Activated CD4-positive, alpha-beta memory T cell treated with anti-CD3 and anti-CD28 coated beads for 36 hours (primary cell): ENCODE measurements around the gene ZKSCAN5. TPM values are rescaled to one million over a fixed set of nuclear protein-coding genes. Genes with fewer than 3 reads are reported as not detected.
"Not testable (repeated sequence)": the region's sequence is repeated elsewhere in the genome, so short reads cannot be mapped to it uniquely, and the experiment has no call there.

Source experiments
- CTCF ChIA-PET: fragments of 350-600 bp; sonication (Branson Sonifier 250); formaldehyde crosslinking; loops from one replicate; lab custom pipeline; 2021; ENCODE audit warnings: antibody characterized with exemption, inconsistent platforms; lab: Charles Lee
- POLR2A ChIA-PET: fragments of 350-600 bp; sonication (Branson Sonifier 250); formaldehyde crosslinking; loops from one replicate; lab custom pipeline; 2021; ENCODE audit warnings: antibody characterized with exemption; lab: Charles Lee
- DNase-seq: peaks from one replicate; pipeline ENCODE4 v3.0.0-alpha.2; 2020
- H3K27ac Mint-ChIP-seq: one replicate; pipeline ENCODE4 v1.8.0; 2021; ENCODE audit warnings: mixed read lengths
- H3K27me3 Mint-ChIP-seq: one replicate; pipeline ENCODE4 v1.8.0; 2021; ENCODE audit warnings: mixed read lengths
- H3K36me3 Mint-ChIP-seq: one replicate; pipeline ENCODE4 v1.8.0; 2021; ENCODE audit warnings: mixed read lengths
- H3K4me1 Mint-ChIP-seq: one replicate; pipeline ENCODE4 v1.8.0; 2021; ENCODE audit warnings: low read depth, mixed read lengths
- H3K4me3 Mint-ChIP-seq: one replicate; pipeline ENCODE4 v1.8.0; 2021; ENCODE audit warnings: mild to moderate bottlenecking, mixed read lengths
- H3K9me3 Mint-ChIP-seq: one replicate; pipeline ENCODE4 v1.8.0; 2021; ENCODE audit warnings: mixed read lengths
- intact Hi-C: fragments of 100-400 bp; cut with micrococcal nuclease; formaldehyde crosslinking; loops from one replicate; pipeline ENCODE4 v1.15.1; 2023
- total RNA-seq, 2 experiments: library from RNA; stranded (reverse); gene quantifications; one replicate each; pipeline ENCODE4 v1.2.3, GENCODE V29; 2021

Gene ZKSCAN5
- total RNA-seq, 2 experiments from 2014 or later = 7.6 to 7.7 TPM

DNA sequence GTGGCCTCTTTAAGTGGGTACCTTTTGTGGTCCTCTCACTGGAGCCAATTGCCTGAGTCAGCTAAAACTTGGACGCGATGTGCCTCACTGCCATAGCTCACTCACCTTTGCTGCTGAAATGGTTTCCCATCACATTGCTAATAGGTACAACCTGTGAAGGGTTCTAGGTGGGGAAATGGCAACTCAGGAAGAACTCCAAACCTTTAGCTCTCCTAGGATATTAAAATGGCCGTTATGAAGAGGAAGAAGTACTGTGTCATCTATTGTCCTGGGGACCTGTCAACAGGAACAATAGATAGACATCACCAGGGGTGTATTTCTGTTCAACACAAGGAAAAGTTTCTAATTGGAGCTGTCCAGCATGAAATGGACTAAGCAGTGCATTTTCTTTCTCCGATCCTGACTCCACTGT, 52.7 kb downstream of the ZKSCAN5 start:
- DNase-seq = no peak
- H3K9me3 Mint-ChIP-seq = no peaks in the 10 kb centered on the region
- H3K4me1 Mint-ChIP-seq = peaks cover 40% of the 10 kb centered on the region
- H3K27ac Mint-ChIP-seq = peak overlapping the region; percentile 97
- peaks cover 37% of the 10 kb centered on the region for H3K36me3 Mint-ChIP-seq
- ChIA-PET CTCF (interaction anchor here (0.7 to 1.7 kb wide), 2 partner anchors 353 to 357 kb away, joined by 3 read pairs; no protein-coding TSS in a partner anchor), POLR2A (interaction anchor here (1.8 to 2.9 kb wide), 5 partner anchors 53 to 149 kb away, joined by 4 to 13 read pairs (median 7); partner anchors contain the start of genes BUD31, CPSF4, PDAP1 and PTCD1)
- H3K4me3 Mint-ChIP-seq = peak overlapping the region; percentile 97
- no peaks in the 10 kb centered on the region for H3K27me3 Mint-ChIP-seq
- intact Hi-C loops = loop anchor here (10.0 kb wide), 1 partner anchor 152 kb away; the partner anchor contains the start of genes BUD31 and PDAP1

DNA sequence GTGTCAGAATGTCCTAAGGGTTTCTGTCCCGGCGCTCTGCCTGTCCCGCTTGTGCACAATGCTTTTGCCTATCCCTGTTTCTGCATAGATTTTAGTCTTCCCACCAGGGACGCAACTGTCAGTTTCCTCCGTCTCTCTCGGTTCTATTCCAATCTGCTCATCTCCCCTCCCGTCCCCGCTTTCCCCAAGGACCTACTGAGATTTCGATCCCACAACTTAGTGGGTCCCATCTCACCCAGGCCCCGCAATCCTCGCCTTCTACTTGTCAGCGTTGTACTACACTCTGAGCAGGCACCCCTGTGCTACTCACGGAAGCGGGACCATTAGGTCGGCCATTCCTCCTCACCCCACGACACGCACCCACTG, 53.5 kb downstream of the ZKSCAN5 start:
- ChIA-PET CTCF (interaction anchor here (0.7 to 1.7 kb wide), 2 partner anchors 352 to 356 kb away, joined by 3 read pairs; no protein-coding TSS in a partner anchor), POLR2A (interaction anchor here (0.5 to 2.9 kb wide), 10 partner anchors 53 to 544 kb away, joined by 3 to 13 read pairs (median 6); partner anchors contain the start of genes AP4M1, BUD31, CPSF4 and PDAP1)
- intact Hi-C loops = loop anchor here (2.0 to 10.0 kb wide), 2 partner anchors 59 to 153 kb away; partner anchors contain the start of genes BUD31, PDAP1 and ZSCAN25
- peaks cover 42% of the 10 kb centered on the region for H3K36me3 Mint-ChIP-seq
- H3K4me1 Mint-ChIP-seq = peaks cover 41% of the 10 kb centered on the region
- H3K27ac Mint-ChIP-seq = peak overlapping the region; percentile 97
- no peaks in the 10 kb centered on the region for H3K27me3 Mint-ChIP-seq
- H3K4me3 Mint-ChIP-seq = peak overlapping the region; percentile 97
- no peak for DNase-seq
- no peaks in the 10 kb centered on the region for H3K9me3 Mint-ChIP-seq

DNA sequence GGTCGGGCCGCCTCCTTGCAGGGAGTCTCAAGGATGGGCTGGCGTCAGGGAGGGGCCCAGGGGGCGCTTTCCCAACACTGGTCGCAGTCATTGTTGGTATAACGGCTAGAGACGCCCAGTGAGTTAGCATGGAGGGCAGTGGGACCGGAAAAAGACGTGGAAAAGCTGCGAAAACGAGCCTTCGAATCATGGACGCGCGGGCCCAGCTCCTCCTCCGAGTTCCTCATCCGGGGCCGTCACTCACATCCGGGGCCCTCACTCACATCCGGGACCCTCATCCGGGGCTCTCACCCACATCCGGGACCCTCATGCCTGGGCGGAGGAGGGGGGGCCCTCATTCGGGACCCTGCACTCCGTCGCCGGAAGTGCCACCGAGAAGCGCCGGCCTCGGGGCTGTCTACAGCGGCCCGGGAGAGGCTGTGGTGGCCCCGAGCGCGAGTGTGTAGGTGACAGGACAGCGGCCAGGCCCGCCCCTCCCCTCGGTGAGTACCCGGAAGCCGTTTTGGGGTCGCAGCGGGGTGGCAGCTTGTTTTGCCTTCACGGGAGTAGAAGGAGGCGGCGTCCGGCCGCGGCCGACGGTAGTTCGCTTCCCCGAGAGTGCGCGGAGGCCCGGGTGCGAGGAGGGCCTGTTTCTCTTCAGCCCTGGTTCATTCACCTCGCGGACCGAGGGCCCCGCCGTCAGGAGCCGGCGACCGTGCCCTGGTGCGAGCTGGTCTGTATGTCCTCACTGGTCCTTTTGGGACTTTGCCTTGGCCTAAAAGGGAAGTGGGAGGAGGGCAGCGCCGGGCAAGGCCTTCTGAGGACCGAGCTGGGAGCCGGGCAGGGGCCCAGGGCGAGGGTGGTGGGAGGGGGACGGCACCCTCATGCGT, 54.1 kb downstream of the ZKSCAN5 start, which contains the start of gene ZNF655:
Gene ZNF655 (plus strand): TSS at position 337 of the 869 bp plus-strand sequence. CDS start 1,918 bp downstream, outside the sequence.
- DNase-seq = peak; percentile 92
- H3K9me3 Mint-ChIP-seq = no peaks in the 10 kb centered on the region
- peaks cover 43% of the 10 kb centered on the region for H3K4me1 Mint-ChIP-seq
- peak within 1 kb of the TSS; percentile 97 for H3K4me3 Mint-ChIP-seq
- peaks cover 43% of the 10 kb centered on the region for H3K36me3 Mint-ChIP-seq
- H3K27me3 Mint-ChIP-seq = no peaks in the 10 kb centered on the region
- CTCF ChIA-PET = interaction anchor here (1.7 kb wide), 1 partner anchor 356 kb away, joined by 3 read pairs; no protein-coding TSS in a partner anchor
- intact Hi-C loops = loop anchor here (2.0 to 10.0 kb wide), 2 partner anchors 58 to 154 kb away; partner anchors contain the start of genes BUD31, PDAP1 and ZSCAN25
- POLR2A ChIA-PET = interaction anchor here (0.5 to 2.9 kb wide), 13 partner anchors 12 to 543 kb away, joined by 3 to 13 read pairs (median 4); partner anchors contain the start of genes AP4M1, BUD31, CPSF4 and PDAP1
- peak within 1 kb of the TSS; percentile 97 for H3K27ac Mint-ChIP-seq

DNA sequence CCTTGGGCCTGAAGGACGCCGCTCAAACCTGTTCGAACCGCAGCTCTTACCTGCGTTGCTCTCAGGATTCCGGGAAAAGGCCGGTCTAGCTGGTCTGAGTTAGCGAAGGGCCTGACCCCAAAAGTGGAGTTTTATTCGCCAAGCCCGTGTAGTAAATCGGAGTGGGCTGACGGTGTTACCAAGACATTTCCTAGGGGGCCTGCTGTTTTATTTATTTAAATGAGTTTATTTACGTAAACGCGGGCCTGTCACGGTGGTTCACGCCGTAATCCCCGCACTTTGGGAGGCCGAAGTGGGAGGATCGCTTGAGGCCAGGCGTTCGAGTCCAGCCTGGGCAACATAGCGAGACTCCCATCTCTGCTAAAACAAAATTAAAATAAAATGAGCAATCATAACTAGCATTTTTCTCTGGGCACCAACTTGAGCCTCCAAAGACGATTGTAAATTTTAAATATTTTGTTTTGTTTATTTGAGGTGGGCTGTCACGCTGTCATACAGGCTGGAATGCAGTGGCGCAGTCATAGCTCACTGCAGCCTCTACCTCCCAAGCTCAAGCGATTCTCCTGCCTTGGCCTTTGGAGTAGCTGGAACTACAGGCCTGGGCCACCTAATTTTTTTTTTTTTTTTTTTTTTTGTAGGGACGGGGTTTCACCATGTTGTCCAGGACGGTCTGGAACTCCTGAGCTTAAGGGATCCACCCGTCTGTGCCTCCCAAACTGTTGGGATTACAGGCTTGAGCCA, 54.9 kb downstream of the ZKSCAN5 start:
- Mint-ChIP-seq H3K27ac (peak overlapping the region; percentile 97), H3K4me1 (peaks cover 51% of the 10 kb centered on the region)
- CTCF ChIA-PET = interaction anchor here (1.7 kb wide), 1 partner anchor 355 kb away, joined by 3 read pairs; no protein-coding TSS in a partner anchor

DNA sequence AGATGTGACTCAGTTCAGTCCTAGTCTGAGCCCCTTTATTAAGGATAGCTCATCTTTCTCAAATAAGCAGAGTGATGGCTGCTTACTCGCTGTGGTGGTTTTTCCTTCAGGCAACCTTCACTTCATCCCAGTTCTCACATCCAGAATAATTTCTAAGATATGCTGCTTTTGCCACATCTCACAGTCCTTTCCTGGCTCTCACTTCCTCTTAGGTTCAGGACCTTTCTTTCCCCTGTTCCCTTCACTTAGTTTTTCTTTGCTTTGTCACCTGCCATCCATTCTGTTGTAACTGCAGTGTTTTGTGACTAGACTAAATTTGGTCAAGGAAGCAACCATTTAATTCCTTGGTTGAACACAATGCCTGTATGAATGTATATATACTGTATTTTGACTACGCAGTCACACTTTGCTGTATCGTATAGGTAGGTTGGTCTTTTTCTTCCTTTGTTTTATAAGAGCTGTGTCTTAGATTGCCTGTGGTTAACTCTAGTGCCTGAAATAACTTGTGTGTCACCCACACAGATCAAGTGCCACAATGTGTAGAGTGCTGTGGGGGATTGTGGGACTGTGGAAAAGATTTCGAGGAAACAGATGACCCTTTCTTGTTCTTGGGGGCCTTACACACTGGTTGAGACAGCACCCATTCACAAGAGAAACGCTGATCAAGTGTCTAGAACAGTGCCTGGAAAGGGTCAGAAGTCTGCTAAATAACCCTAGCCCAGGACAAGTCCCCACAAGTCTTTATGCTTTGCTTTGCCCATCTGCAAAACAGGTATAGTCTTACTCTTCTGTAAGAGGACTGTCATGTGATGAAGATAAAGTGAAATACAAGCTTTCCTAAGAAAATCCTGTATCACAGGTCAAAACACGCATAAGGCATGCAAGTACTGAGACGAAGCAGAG, 56.6 kb downstream of the ZKSCAN5 start:
- H3K4me1 Mint-ChIP-seq = peaks cover 49% of the 10 kb centered on the region

More for the DNA sequence above, 54.9 kb downstream of the ZKSCAN5 start:
- no peaks in the 10 kb centered on the region for H3K9me3 Mint-ChIP-seq
- H3K27me3 Mint-ChIP-seq = no peaks in the 10 kb centered on the region
- peaks cover 48% of the 10 kb centered on the region for H3K36me3 Mint-ChIP-seq
- intact Hi-C loops = loop anchor here (2.0 to 10.0 kb wide), 2 partner anchors 57 to 155 kb away; partner anchors contain the start of genes BUD31, PDAP1 and ZSCAN25
- peak overlapping the region; percentile 97 for H3K4me3 Mint-ChIP-seq
- POLR2A ChIA-PET = interaction anchor here (0.6 to 2.9 kb wide), 7 partner anchors 8 to 93 kb away, joined by 3 to 13 read pairs (median 4); partner anchors contain the start of genes ZKSCAN5 and ZNF394
- DNase-seq = no peak

GRCh38 chr7:99561737-99562051, 57.2 kb downstream of the ZKSCAN5 start:
- intact Hi-C loops = no loop called here
- peak overlapping the region; percentile 1 for H3K4me3 Mint-ChIP-seq
- CTCF ChIA-PET = no interaction called here

More for the DNA sequence above, 56.6 kb downstream of the ZKSCAN5 start:
- intact Hi-C loops = no loop called here
- ChIA-PET POLR2A (no interaction called here), CTCF (no interaction called here)
- Mint-ChIP-seq H3K27me3 (no peaks in the 10 kb centered on the region), H3K4me3 (peak overlapping the region; percentile 40), H3K36me3 (peaks cover 54% of the 10 kb centered on the region), H3K9me3 (no peaks in the 10 kb centered on the region), H3K27ac (peak overlapping the region; percentile 38)
- no peak for DNase-seq

DNA sequence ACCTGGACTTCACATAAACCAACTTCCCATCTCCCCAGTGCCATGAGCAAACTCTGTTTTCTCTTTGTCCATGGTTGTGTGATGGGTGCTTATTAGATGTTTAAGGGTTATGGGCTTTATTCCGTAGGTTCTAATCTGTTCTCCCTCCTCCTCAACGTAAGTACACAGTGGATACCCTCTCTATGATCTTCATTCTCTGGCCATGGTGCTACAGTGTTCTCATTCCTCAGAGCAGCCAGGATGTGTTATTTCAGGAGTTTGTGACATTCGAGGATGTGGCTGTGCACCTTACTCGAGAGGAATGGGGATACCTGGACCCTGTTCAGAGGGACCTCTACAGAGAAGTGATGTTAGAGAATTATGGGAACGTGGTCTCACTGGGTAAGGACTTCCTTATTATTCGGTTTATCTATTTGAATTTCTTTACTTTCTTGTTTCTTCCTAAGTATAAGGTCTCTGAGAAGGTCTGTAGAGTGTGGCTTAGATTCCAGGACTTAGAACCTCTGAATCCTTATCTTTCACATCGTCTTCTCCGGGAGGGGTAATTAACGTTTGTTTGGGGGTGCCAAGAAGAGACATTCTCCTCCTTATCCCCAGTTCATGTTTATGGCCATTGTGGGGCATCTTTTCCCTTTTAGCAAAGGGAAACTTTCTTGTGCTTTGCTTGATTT, 57.8 kb downstream of the ZKSCAN5 start:
- H3K27ac Mint-ChIP-seq = peak overlapping the region; percentile 51
- no peak for DNase-seq
- H3K4me1 Mint-ChIP-seq = peaks cover 42% of the 10 kb centered on the region
- no peaks in the 10 kb centered on the region for H3K9me3 Mint-ChIP-seq
- H3K4me3 Mint-ChIP-seq = peak overlapping the region; percentile 1
- H3K27me3 Mint-ChIP-seq = no peaks in the 10 kb centered on the region
- CTCF ChIA-PET = no interaction called here
- POLR2A ChIA-PET = no interaction called here
- intact Hi-C loops = no loop called here
- H3K36me3 Mint-ChIP-seq = peaks cover 51% of the 10 kb centered on the region

More at GRCh38 chr7:99561737-99562051, 57.2 kb downstream of the ZKSCAN5 start:
- no peak for DNase-seq
- peaks cover 53% of the 10 kb centered on the region for H3K36me3 Mint-ChIP-seq
- no peaks in the 10 kb centered on the region for H3K27me3 Mint-ChIP-seq
- peaks cover 48% of the 10 kb centered on the region for H3K4me1 Mint-ChIP-seq
- POLR2A ChIA-PET = no interaction called here
- peak overlapping the region; percentile 51 for H3K27ac Mint-ChIP-seq
- no peaks in the 10 kb centered on the region for H3K9me3 Mint-ChIP-seq

DNA sequence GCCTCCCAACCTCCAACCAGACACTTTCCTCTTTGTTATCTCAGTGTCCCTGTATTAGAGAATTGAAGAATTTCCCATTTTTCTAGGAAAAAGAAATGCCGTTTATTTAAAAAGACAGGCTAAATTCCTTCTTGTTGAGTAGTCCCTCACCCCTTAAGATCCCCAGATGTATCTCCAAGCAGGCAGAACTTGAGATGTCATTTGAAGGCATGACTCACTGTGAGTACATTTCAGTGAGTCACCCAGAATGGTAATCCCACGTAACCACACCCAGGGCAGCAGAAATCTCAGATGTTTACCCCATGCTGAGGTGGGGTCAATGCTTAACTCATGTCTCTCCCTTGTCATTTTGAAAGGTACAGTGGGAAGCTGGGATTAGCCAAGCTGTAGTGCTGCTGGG, 58.4 kb downstream of the ZKSCAN5 start:
- intact Hi-C loops = no loop called here
- Mint-ChIP-seq H3K36me3 (peaks cover 49% of the 10 kb centered on the region), H3K4me1 (peaks cover 39% of the 10 kb centered on the region), H3K27me3 (no peaks in the 10 kb centered on the region), H3K27ac (peak overlapping the region; percentile 15), H3K9me3 (no peaks in the 10 kb centered on the region), H3K4me3 (no peak overlapping the region)
- CTCF ChIA-PET = no interaction called here
- DNase-seq = peak; percentile 73
- POLR2A ChIA-PET = interaction anchor here (1.3 kb wide), 1 partner anchor 36 kb away, joined by 3 read pairs; no protein-coding TSS in a partner anchor

DNA sequence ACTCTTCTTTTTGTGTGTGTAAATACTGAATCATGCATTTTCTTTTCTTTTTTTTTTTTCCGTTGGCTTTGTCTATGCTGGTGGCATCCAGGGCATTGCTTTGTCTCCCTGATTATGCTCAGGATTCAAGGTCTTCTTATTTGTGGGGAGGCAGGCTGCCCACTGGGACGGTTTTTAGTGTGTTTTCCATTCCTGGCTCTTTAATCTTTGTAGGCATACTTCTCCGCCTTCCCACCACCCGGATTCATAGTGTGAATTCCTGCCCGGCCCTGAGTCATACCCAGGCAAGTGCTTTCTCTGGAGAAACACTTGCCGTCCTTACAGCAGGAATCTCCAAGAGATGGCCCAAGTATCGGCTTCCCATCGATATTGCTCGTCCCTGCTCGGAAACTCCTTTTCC, 59.2 kb downstream of the ZKSCAN5 start:
- no peaks in the 10 kb centered on the region for H3K27me3 Mint-ChIP-seq
- H3K27ac Mint-ChIP-seq = no peak overlapping the region
- POLR2A ChIA-PET = interaction anchor here (1.3 kb wide), 1 partner anchor 35 kb away, joined by 3 read pairs; no protein-coding TSS in a partner anchor
- CTCF ChIA-PET = no interaction called here
- no peak for DNase-seq
- no peak overlapping the region for H3K4me3 Mint-ChIP-seq
- intact Hi-C loops = no loop called here
- H3K36me3 Mint-ChIP-seq = peaks cover 46% of the 10 kb centered on the region
- H3K4me1 Mint-ChIP-seq = peaks cover 39% of the 10 kb centered on the region
- H3K9me3 Mint-ChIP-seq = no peaks in the 10 kb centered on the region

- H3K27ac Mint-ChIP-seq, CTCF ChIA-PET, POLR2A ChIA-PET, H3K27me3 Mint-ChIP-seq, H3K4me3 Mint-ChIP-seq, DNase-seq, H3K4me1 Mint-ChIP-seq, intact Hi-C loops, H3K9me3 Mint-ChIP-seq: not testable (repeated sequence)
- H3K36me3 Mint-ChIP-seq = peaks cover 48% of the 10 kb centered on the region
These were observed 64.3 kb downstream of the ZKSCAN5 start for GRCh38 chr7:99568770-99569169.
